Smooth muscle cell (in vitro differentiated cells): ENCODE results near the gene WDFY1. TPM values are rescaled to one million over a fixed set of nuclear protein-coding genes. Genes with fewer than 3 reads are reported as not detected.

Experiments used
- DNase-seq: peaks from one replicate; lab custom pipeline; 2025; ENCODE audit not compliant: unreplicated experiment; lab: John Stamatoyannopoulos, UW
- H2AFZ ChIP-seq: fragments of 200-600 bp; sonication (generic); 2 replicates; pipeline ENCODE4 v1.6.0; 2016; ENCODE audit warnings: antibody characterized with exemption, low read depth, mild to moderate bottlenecking
- H3F3A ChIP-seq: fragments of 200-600 bp; sonication (generic); 2 replicates; pipeline ENCODE4 v1.6.0; 2017; ENCODE audit warnings: antibody characterized with exemption, low read depth
- H3K27ac ChIP-seq: fragments of 200-600 bp; sonication (generic); 2 replicates; pipeline ENCODE4 v1.5.1; 2016; ENCODE audit warnings: low read depth, mild to moderate bottlenecking
- H3K27me3 ChIP-seq: fragments of 200-600 bp; sonication (generic); 2 replicates; pipeline ENCODE4 v1.6.1; 2016; ENCODE audit warnings: low read depth, mild to moderate bottlenecking
- H3K36me3 ChIP-seq: fragments of 200-600 bp; sonication (generic); 2 replicates; pipeline ENCODE4 v1.5.1; 2016; ENCODE audit warnings: low read depth
- H3K4me1 ChIP-seq: fragments of 200-600 bp; sonication (generic); 2 replicates; pipeline ENCODE4 v1.5.1; 2016; ENCODE audit warnings: low read depth
- H3K4me2 ChIP-seq: fragments of 200-600 bp; sonication (generic); 2 replicates; pipeline ENCODE4 v1.6.0; 2016; ENCODE audit warnings: mild to moderate bottlenecking
- H3K4me3 ChIP-seq: fragments of 200-600 bp; sonication (generic); 2 replicates; pipeline ENCODE4 v1.5.1; 2016; ENCODE audit warnings: mild to moderate bottlenecking
- H3K79me2 ChIP-seq: fragments of 200-600 bp; sonication (generic); 2 replicates; pipeline ENCODE4 v1.6.0; 2016; ENCODE audit warnings: low read depth, mild to moderate bottlenecking
- H3K9ac ChIP-seq: fragments of 200-600 bp; sonication (generic); 2 replicates; pipeline ENCODE4 v1.6.0; 2016; ENCODE audit warnings: low read depth
- H3K9me3 ChIP-seq: fragments of 200-600 bp; sonication (generic); replicated peaks from 2 replicates; pipeline ENCODE4 v1.5.1; 2016; ENCODE audit warnings: low read depth
- H4K20me1 ChIP-seq: fragments of 200-600 bp; sonication (generic); 2 replicates; pipeline ENCODE4 v1.6.0; 2016; ENCODE audit warnings: low read depth
- CTCF ChIP-seq: fragments of 200-600 bp; sonication (generic); IDR thresholded peaks from 2 replicates; pipeline ENCODE4 v1.5.1; 2017; ENCODE audit warnings: borderline replicate concordance, mild to moderate bottlenecking, antibody characterized with exemption; ENCODE audit not compliant: insufficient read depth, poor library complexity, severe bottlenecking
- WGBS: methylation state at CpG from one replicate; pipeline ENCODE4 v1.1.7; 2016; ENCODE audit warnings: low lambda C conversion rate; 5-methylcytosine and 5-hydroxymethylcytosine counted together
- polyA plus RNA-seq: library from polyadenylated mRNA; unstranded; fragments of >200 nt; fragmentation: Nextera tagmentation; extraction: Ambion mirVana; gene quantifications from 2 replicates; pipeline ENCODE4 v1.2.1, GENCODE V29; 2016
- total RNA-seq: library from RNA; depleted of rRNA; stranded (reverse); fragments of >200 nt; gene quantifications from 2 replicates; pipeline ENCODE4 v1.2.3, GENCODE V29; 2014

The WDFY1 gene
- total and polyA plus RNA-seq, 2 experiments from 2014 or later: 31.6 to 58.6 TPM

GRCh38 chr2:223915071-223915470 lies 30.1 kb downstream of the WDFY1 start:
- H4K20me1 ChIP-seq: peaks cover 62% of the 10 kb centered on the region
- H3K27ac ChIP-seq: no peak overlapping the region
- no peaks in the 10 kb centered on the region for H3F3A ChIP-seq
- no peak overlapping the region for H3K4me2 ChIP-seq
- no peak overlapping the region for H2AFZ ChIP-seq
- WGBS: 99% methylated on average over 3 of the region's 3 CpGs
- H3K9ac ChIP-seq: no peak overlapping the region
- H3K27me3 ChIP-seq: no peaks in the 10 kb centered on the region
- H3K4me1 ChIP-seq: no peaks in the 10 kb centered on the region
- H3K79me2 ChIP-seq: peaks cover 42% of the 10 kb centered on the region
- no peak for DNase-seq
- no peak for TF ChIP-seq CTCF
- H3K4me3 ChIP-seq: no peak overlapping the region
- no peaks in the 10 kb centered on the region for H3K9me3 ChIP-seq
- H3K36me3 ChIP-seq: no peaks in the 10 kb centered on the region

GRCh38 chr2:223914324-223914723 lies 30.8 kb downstream of the WDFY1 start:
- Histone ChIP-seq H3K27ac (no peak overlapping the region), H3K9ac (no peak overlapping the region), H3F3A (no peaks in the 10 kb centered on the region), H3K4me1 (no peaks in the 10 kb centered on the region), H3K79me2 (peaks cover 34% of the 10 kb centered on the region), H3K36me3 (no peaks in the 10 kb centered on the region), H3K4me2 (no peak overlapping the region), H3K27me3 (no peaks in the 10 kb centered on the region), H4K20me1 (peaks cover 62% of the 10 kb centered on the region), H2AFZ (no peak overlapping the region), H3K4me3 (no peak overlapping the region), H3K9me3 (no peaks in the 10 kb centered on the region)
- TF ChIP-seq CTCF: no peak
- no peak for DNase-seq

GRCh38 chr2:223909001-223909741 lies 36.0 kb downstream of the WDFY1 start:
- no peak for DNase-seq
- H3K36me3 ChIP-seq: peaks cover 8% of the 10 kb centered on the region
- WGBS: 82% methylated on average over 7 of the region's 7 CpGs
- H3F3A ChIP-seq: no peaks in the 10 kb centered on the region
- no peak for TF ChIP-seq CTCF
- no peaks in the 10 kb centered on the region for H3K4me1 ChIP-seq
- no peaks in the 10 kb centered on the region for H3K9me3 ChIP-seq
- H3K4me3 ChIP-seq: no peak overlapping the region
- H3K9ac ChIP-seq: no peak overlapping the region
- H3K27me3 ChIP-seq: no peaks in the 10 kb centered on the region
- H3K27ac ChIP-seq: no peak overlapping the region
- no peak overlapping the region for H2AFZ ChIP-seq
- H3K79me2 ChIP-seq: peaks cover 15% of the 10 kb centered on the region
- no peak overlapping the region for H3K4me2 ChIP-seq
- peaks cover 55% of the 10 kb centered on the region for H4K20me1 ChIP-seq

- Histone ChIP-seq H3K9ac (no peak overlapping the region), H3K4me3 (no peak overlapping the region), H3K4me1 (no peaks in the 10 kb centered on the region), H3K4me2 (no peak overlapping the region), H3K27ac (no peak overlapping the region), H3K27me3 (no peaks in the 10 kb centered on the region), H3K9me3 (no peaks in the 10 kb centered on the region), H2AFZ (no peak overlapping the region), H3F3A (no peaks in the 10 kb centered on the region), H3K79me2 (peaks cover 15% of the 10 kb centered on the region), H4K20me1 (peaks cover 51% of the 10 kb centered on the region), H3K36me3 (peaks cover 8% of the 10 kb centered on the region)
- DNase-seq: no peak
- no peak for TF ChIP-seq CTCF
- 94% methylated on average over 8 of the region's 8 CpGs for WGBS
Observed at GRCh38 chr2:223908304-223908998, 36.7 kb downstream of the WDFY1 start.
